HG03520 (cell line): ENCODE data around the gene FAM174C.

Source experiments
- ATAC-seq: cut with Tn5 transposase; IDR thresholded peaks from one replicate; pipeline ENCODE4 v1.9.1; 2021; ENCODE audit warnings: mild to moderate bottlenecking, moderate library complexity; ENCODE audit not compliant: unreplicated experiment

Gene FAM174C

DNA sequence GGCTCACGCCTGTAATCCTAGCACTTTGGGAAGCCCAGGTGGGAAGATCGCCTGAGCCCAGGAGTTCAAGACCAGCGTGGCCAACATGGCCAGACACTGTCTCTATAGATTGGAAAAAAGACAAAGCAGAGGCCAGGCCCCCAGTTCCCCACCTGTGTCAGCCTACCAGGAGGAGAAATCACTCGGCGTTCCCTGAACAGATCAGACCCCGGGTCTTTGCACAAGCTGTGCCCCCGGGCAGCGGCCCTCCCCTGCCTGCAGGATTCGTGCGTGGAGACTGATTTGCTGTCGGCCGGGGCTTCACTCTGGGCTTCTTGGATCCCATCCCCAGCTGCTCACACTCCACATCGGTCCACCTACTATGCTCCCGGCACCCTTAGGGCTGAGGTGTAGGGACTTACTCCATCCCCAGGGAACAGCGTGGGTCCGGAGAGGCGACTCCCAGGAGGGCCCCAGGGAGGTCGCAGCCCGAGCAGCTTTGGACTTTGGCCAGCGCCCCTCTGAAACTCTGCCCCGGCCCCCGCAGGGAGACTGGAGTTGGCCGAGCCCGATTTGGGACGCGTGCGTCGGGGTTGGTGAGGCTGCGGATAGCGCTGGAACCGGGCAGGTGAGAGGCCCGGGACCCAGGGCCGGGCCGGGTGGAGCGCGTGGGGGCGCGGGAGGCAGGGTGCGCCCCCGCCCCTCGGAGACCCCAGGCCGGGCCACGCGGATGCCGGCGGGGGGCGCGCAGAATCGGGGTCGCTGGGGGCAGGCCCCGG is 9.8 kb downstream of the FAM174C start:
- no peak for ATAC-seq

DNA sequence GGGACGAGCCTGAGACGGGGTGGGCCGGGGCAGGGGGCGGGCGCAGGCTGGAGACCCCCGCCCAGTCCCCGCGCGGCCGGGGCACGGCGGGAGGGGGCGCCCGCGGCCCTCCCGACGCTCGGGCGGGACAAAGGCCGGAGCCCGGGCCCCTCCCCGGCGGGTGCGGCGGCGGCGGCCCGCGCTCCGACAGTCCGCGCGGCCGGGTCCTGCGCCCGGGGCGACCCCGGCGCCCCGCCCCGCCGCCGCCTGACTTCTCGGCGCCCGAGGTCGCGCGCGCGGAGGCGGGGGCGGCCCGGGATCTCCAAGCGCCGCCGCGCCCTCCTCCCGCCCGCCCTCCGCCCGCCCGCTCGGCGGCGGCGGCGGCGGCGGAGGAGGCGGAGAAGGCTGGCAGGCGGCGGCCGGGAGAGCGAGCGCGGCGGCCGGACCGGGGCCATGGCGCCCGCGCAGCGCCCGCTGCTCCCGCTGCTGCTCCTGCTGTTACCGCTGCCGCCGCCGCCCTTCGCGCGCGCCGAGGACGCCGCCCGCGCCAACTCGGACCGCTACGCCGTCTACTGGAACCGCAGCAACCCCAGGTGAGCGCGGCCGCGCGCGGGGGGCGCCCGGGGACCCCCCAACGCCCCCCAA is 10.5 kb downstream of the FAM174C start, which contains the start of gene EFNA2:
Gene EFNA2, plus strand, starts transcription at position 137 of the 624 bp plus-strand sequence. Its CDS starts 296 bp downstream, at position 433.
- no peak for ATAC-seq

DNA sequence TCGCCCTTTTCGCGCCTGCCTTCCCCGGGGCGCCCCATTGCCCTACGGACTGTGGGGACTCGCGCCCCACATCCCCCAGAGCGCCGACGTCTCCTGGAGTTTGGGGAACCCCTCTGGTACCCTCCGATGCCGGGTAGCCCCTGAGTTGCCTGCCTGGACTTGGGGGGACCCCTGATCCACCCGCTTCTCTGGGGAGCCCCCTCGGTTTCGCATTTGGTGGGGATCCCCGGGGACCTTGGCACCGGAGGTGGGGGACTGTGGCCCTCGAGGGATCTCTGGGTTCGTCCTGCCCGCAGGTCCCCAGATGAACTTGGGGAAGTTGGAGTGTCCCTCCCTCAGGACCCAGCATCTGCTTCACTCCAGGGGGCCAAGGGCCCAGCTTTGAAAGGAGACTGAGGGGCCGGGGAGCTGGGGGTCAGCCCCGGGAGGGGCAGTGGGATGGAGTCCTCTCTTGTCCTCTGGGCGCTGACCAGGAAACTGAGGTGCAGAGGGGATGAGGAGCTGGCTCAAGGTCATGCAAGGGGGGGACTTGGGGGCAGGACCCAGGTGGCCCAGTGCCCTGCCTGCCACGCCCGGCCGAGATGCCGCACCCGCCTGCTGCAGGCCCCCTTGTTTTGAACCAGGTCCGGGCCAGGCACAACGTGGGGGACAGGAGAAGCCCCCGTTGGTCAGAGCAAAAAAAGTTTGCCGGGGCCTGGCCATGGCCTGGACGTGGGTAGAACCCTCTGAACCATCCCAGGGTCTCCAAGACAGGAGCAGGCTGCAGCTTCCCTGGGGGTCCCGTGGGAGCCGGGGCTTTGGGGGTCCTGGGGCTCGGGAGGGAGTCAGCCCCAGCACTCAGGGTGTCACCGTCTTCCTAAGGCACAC is 11.4 kb downstream of the FAM174C start:
- ATAC-seq, result no peak

DNA sequence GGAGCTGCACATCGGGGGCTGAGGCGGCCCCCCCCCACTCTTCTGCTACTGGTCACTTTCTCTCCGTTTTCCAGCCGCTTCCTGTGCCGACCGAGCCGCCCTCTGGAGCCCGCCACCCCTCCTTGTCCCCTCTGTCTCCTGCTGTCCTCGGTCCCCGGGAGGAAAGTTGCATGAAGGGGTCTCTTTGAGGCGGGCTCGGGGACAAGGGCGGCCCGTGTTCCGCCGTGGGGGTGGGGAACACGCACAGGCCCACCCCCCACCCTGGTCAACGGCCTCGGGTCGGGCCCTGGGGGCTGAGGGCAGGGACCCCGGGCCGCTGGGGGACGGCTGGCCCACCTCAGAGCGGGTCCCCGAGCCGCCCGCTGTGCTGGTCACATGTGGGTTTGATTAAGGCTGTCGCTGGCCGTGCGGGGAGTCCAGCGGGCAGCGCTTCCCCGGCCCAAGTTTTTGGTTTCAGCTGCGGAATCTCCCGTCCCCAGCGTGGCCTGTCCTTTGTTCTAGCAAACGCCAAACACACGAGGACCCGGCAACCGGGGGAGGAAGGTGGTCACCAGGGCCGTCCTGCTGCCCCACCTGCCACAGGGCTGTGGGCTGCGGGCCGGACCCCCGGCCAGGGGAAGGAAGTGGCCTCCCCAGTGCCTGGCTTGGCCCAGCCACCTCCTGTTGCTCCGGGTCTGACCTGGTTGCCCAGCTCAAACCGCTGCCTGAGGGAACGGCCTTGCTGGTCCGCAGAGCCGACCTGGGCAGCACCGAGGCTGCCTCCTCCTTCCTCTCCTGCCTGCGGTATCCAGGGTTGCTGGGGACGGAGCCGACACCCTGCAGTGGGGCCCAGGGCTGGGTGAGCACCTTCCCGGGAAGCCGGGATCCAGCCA is 12.3 kb downstream of the FAM174C start:
- ATAC-seq, result no peak

DNA sequence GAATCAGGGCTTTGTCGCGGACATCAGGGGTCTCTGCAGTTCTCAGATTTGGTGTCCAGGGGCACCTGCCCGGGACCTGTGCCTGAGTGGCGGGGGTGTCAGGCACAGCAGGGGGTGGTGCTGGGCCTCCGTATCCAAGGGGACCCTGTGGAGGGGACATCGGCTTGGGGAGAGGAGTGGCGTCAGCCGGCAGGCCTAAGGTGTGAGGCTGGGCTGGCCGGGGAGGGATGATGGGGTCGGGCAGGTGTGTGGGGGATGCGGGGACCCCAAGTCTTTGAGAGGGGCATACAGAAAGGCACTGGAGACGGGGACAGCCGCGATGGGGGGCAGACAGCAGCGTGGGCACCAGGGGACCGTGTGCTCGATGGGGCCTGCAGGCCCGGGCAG is 12.9 kb downstream of the FAM174C start:
- no peak for ATAC-seq

DNA sequence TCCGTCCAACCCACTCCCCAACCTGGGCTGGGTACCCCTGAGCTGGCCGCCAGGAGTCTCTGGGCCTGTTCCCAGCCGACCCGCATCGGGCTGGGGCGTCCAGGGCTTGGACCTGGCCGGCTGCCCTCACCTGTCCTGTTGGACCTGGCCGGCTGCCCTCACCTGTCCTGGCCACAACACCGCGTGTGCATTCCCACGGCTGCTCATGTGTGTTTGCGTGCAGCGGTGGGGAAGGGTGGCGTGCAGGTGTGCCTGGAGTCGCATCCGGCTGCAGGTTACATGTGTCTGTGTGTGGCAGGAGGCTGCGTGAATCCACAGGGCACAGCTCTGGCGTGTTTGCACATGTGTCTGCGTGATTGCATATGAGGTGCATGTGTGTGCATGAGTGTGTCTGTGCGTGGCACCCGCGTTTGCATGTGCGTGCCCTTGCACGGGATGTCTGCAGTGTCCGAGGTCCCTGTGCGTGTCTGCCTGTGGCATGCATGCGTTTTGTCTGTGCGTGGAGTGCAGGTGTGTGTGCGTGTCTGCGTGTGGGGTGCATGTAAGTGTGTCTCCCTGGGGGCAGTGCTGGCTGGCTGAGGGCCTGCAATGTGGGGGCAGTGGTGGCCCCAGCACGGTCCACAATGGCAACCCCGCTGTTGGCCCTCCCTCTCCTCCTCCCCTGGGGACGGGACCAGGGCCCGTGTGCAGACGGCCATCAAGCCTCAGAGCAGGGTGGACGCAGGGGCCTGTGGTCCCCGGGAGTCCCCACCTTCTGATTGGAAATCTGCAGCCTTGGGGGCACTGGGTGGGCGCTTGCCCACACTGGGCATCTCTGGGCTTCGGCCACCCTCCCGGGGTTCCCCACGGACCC is 13.7 kb downstream of the FAM174C start:
- no peak for ATAC-seq

DNA sequence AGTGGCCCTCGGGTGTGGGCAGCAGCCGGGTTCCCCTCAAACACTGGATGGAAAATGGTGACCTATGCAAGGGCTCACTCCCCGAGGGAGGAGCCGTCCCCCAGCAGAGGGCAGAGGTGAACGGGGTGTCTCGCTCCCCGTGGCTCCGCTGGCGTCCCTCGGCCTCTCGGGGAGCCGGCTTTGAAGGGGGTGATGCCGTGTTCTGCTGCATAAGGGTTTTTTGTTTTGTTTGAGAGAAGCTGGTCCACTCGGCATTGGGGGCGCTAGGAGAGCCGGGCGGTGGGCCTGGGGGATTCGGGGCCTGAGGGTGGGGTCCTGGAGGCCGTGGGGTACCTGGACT is 14.3 kb downstream of the FAM174C start:
- ATAC-seq, result no peak

DNA sequence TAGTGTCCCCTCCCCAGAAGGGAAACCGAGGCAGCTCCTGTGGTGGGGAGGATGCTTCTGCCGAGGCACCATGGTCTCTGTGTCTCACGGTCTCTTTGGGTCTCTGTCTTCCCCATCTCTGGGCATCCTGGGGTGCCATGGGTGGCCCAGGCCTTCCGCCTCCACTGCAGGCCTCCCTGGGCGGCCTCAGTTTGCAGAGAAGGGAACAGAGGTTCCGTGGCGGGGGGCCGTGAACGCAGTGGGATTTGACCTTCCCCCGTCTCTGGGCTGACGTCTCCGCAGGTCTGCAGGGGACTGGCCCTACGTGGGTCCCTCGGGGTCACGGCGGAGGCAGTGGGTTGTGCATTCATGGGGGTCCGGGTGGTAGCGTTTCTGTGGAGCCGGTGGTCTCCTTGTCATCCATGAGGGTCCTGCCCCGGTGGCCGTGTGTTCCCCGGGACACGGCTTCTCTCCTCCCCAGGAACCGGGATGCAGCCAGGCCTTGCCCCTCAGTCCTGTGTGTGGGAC is 14.9 kb downstream of the FAM174C start:
- no peak for ATAC-seq

DNA sequence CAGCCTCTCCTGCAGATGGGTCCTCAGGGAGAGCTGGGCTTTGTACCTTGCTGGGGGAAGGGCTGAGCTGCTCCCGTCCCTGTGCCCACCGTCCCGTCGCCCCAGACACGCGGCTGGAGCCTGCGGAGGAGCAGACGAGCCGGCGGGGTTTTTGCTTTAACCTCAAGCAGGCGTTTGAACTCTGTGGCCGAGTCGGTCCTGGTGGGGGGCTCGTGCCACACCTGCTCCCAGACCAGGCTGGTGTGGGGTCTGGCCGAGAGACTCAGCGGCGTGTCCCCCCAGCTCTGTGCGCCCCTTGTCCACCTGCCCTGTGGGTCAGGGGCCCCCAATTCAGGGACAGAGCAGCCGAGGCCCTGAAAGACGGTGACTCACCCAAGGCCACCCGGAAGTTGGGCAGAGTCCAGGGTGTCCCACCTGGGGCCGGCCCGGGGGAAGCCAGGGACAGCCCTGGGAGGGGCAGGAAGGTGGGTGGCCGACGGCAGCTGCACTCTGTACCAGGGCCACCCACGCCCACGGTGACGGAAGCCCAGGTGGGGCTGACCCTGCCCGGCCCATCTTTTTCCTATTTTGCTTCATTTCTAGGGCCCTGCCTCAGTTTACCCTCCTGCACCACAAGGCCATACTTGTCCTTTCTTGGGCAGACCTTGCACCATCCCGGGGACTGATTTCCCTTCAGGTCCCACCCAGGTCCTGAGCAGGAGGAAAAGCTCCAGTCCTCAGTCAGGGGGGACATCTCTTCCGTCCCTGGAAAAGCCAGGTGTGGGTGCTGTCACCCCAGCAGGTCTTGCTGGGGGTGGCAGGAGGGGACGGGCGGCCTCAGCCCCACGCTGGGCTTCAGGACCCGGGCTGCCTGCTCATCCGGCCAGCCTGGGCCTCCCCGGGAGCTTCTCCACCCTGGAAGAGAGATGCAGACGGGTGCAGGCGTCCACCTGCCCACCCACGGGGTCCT is 15.6 kb downstream of the FAM174C start:
- no peak for ATAC-seq

DNA sequence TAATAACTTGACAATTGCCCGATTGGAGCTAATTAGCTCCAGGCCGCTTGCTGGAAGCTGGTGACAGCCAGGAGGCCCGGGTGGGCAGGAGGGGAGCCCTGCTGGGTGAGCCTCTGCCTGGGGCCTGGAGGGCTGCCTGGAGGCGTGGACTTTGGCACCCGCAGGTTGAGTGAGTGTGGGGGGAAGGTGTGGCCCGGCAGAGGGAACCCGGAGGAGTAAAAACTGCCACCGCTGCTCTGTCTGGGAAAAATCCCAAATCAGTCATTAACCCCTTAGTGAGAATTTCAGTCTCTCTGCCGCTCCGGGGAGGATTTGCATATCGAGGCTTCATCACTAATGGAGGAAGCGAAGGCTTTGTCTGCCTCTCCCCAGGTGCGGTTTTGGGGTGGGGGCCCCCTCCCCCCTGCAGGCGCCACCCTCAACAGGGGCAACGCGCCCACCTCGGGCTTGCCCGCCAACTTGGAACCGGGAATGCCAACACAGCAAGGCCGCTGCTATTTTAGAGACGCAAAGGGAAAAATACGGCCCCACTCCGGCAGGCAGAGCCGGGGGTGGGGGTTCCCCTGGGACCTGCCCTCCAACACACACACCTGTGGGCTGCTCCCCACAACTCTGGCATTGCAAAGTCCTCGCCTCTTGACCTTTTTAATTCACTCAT is 16.6 kb downstream of the FAM174C start:
- ATAC-seq, result no peak

DNA sequence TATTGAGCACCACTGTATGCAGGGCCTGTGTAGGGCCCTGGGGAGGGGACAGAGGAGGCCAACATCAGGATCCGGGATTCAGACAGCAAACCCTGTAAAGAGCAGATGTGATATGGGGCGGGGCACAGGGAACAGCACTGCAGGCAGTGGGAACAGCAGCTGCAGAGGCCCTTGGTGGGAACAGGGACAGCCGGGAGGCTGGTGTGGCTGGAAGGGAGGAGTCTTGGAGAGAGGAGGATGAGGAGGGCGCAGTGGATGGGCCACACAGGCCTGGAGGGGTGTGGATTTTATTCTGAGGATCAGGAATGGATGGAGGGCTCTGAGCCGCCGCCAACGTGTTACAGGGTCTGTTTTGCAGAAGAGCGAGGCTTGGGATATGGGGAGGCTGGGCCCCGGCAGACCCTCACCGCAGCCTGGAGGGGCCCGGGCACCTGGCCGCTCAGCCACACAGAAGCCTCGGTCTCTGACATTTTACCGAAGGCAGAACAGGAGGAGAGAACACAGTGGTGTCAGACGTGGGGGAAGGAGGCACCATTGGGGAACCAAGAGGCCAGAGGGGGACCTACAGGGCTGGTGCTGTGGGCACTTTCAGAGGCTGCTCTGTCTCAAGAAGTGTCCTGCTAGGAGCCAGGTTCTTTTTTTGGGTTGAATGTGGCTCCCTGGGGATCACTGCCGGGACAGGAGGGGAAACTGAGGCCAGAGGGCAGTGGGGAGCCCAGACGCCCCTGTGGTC is 17.3 kb downstream of the FAM174C start:
- ATAC-seq, result no peak

DNA sequence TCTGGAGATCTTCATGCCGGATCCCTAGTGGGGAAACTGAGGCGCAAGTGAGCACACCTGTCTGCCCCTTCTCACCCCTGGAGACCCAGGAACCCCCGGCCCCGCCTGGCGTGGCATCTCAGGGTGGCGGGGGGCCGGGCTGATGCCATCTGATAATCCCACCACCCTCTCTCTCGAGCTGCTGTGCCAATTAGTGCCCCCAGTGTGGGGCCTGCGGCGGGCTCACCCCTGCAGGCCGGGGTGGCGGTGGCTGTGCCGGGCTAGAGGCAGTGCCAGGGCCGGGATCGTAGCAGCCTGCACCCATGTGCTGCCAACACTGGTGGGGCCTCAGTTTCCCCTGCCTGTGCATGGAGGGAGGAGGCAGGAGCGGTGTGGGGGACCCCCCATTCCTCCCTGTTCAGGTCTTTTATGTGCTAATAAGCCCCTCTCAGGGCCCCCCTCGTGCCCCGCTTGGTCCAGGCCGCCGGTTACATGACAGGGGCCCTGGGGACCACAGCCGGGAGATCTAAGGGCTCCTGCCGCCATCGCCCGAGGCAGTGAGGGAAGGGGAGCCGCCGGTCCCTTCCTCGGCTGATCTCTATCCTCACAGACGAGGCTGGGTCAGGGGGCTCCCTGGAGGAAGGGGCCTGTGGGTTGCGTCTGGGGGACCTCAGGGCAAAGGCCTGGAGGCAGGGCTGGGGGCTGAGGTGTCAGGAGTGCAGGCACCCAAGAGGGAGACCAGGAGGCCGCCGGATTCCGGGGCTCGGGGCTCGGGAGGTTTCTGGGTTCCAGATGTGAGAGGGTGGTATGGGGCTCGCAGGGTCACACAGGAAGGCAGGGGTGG is 18.7 kb downstream of the FAM174C start:
- no peak for ATAC-seq

DNA sequence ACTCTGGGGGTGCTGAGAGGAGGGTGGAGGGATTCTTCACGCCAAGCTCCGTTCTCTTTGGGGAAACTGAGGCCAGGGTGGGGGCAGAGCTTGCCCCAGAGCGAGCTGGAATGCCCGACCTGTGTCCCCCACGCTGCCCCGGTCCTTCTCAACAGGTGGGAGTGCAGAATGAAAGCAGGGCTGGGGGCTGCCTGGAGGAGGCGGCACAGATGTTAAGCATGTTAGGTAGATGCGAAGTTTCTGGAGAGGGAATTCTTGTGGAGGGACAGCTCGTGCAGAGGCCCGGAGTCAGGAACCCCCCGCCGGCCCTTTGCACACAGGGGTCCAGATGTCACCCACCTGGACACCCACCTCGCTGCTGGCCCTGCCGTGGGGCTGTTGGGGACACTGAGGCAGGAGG is 19.4 kb downstream of the FAM174C start:
- no peak for ATAC-seq

DNA sequence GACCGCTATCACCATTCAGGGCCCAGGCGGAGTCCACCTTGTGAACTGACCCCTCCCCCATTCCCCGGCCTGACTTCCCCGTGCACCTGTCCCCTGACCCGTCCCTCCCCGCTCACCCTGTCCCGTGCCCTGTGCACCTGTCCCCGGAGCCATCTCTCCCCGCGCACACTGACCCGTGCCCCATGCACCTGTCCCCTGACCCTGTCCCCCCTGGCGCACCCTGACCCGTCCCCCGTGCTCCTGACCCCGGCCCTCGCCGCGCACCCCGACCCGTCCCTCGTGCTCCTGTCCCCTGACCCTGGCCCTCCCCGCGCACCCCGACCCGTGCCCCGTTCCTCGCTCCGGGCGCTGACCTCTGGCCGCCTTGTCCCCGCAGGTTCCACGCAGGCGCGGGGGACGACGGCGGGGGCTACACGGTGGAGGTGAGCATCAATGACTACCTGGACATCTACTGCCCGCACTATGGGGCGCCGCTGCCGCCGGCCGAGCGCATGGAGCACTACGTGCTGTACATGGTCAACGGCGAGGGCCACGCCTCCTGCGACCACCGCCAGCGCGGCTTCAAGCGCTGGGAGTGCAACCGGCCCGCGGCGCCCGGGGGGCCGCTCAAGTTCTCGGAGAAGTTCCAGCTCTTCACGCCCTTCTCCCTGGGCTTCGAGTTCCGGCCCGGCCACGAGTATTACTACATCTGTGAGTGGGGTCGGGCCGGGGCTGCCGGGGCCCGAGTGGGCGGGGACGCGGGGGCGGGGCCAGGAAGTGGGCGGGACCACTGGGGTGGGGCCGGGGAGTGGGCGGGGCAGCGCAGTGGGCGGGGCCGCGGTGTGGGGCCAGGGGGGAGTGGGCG is 20.1 kb downstream of the FAM174C start:
- no peak for ATAC-seq

DNA sequence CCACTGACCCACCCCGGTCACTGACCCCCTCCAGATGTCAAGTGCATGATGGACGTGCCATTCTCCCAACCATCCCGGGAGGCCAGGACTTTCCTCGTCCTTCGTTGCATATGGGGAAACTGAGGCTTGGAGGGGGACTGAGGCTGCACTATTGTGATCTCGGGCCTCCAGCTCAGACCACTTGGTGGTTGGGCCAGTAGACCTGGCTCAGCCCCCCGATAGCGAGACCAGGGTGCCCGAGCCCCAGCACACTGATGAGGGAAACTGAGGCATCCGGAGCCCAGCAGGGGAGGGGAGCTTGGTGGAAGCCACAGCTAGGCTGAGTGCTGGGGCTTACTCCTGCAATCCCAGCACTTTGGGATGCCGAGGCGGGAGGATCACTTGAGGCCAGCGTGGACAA is 20.7 kb downstream of the FAM174C start:
- no peak for ATAC-seq
